A549 treated with AZD9567 at 1 μM for 4 hours (cell line): ENCODE data around the gene UBXN1. TPM values are rescaled to one million over a fixed set of nuclear protein-coding genes. Genes with fewer than 3 reads are reported as not detected.

Experiments
- total RNA-seq: library from RNA; stranded (reverse); fragments of 200-300 nt; extraction: Qiagen RNA extraction; gene quantifications from 5 replicates; pipeline ENCODE4 v1.2.3, GENCODE V29; 2022; ENCODE audit not compliant: insufficient read depth

The UBXN1 gene, protein sequence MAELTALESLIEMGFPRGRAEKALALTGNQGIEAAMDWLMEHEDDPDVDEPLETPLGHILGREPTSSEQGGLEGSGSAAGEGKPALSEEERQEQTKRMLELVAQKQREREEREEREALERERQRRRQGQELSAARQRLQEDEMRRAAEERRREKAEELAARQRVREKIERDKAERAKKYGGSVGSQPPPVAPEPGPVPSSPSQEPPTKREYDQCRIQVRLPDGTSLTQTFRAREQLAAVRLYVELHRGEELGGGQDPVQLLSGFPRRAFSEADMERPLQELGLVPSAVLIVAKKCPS
- total RNA-seq, result 86.8 to 127 TPM (median 119 TPM) in 5 replicates

GRCh38 chr11:62678770-62679696, at the start of gene UBXN1:
Gene UBXN1, minus strand, starts transcription at chr11:62679073. Its CDS starts 150 bp downstream, at chr11:62678923.

GRCh38 chr11:62728171-62728988, 49.5 kb upstream of the UBXN1 start, which contains the start of gene TTC9C:
Gene TTC9C, plus strand, starts transcription at chr11:62728486. Its CDS starts 363 bp downstream, at chr11:62728849.

GRCh38 chr11:62727165-62727871, 48.4 kb upstream of the UBXN1 start, which contains the start of gene HNRNPUL2:
Gene HNRNPUL2, minus strand, starts transcription at chr11:62727457. Its CDS starts 301 bp downstream, at chr11:62727156.

DNA sequence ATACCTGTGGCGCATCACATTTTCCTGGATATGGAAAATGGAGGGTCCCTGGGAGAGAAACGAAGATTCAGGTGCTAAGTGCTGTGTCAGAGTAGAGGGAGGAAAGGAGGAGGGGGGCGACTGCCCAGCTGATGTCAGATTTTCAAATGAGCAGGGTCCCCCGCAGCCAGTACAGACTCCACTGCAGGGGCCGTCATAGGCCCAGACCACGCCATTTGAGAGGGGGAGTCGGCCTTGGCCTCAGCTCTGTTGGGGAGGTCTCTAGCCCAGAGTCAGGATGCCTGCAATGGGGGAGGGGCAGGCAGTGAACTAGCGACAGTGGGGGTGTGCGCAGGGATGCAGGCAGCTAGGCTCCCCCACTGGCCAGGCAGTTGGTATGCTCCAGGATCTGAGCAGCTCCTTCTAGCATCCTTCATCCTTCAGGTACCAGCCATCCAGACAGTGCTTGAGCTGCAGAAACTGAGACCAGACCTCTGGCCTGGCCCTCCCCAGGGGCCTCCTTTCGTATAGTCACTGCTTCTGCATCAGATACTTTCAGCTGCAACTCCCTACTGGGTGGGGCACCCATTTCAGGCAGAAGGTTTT, 28.5 kb upstream of the UBXN1 start, which contains the start of the genes BSCL2 and GNG3:
Gene BSCL2 (minus strand): TSS at position 148 of the 585 bp plus-strand sequence. CDS start 229 bp downstream, outside the sequence.
Gene GNG3 (plus strand): TSS at position 400 of the 585 bp plus-strand sequence. CDS start 620 bp downstream, outside the sequence.

DNA sequence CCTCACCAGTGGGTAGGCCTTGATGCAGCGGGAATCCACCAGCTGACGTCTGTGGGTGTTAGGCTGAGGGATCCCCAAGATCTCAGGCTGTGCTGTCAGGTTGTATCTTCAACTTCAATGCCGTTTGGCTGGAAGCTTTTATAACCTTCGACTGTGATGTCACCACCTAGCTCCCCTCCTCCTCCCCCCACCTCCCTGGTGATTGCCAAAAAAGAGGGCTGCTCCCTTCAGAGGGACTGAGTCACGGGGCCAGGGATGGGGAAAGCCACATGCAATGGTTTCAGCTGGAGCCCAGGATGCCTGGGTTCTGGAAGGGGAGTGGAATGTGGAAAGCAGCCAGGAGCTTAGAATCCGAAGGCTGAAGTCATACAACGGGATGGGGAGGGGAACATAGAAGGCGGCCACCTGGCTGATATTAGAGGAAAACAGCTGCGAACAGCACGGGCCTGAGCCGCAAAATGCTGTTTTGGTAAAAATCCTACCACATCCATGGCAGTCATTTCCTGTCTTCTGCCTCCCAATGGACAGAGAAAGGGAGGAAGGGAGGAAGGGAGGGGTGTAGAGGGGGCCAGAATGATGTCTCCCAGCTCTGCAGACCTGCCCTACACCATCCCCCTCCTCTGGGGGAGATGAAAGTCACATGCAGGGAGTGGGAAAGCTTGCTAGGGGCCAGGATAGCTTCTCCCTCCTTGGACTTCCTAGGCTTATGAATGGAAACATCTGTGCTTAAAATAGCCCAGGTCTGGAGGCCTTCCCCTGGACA, 10.7 kb upstream of the UBXN1 start, which contains the start of gene LRRN4CL:
Gene LRRN4CL (minus strand): TSS at position 110 of the 763 bp plus-strand sequence. CDS start 1,022 bp downstream, outside the sequence.

GRCh38 chr11:62671608-62672389, 7.1 kb downstream of the UBXN1 start, which contains the start of the genes LBHD1 and UQCC3:
Gene LBHD1, minus strand, starts transcription at chr11:62672267. Its CDS starts 2,236 bp downstream, at chr11:62670031.
Gene UQCC3, plus strand, starts transcription at chr11:62671673. Its CDS starts 73 bp downstream, at chr11:62671746.

DNA sequence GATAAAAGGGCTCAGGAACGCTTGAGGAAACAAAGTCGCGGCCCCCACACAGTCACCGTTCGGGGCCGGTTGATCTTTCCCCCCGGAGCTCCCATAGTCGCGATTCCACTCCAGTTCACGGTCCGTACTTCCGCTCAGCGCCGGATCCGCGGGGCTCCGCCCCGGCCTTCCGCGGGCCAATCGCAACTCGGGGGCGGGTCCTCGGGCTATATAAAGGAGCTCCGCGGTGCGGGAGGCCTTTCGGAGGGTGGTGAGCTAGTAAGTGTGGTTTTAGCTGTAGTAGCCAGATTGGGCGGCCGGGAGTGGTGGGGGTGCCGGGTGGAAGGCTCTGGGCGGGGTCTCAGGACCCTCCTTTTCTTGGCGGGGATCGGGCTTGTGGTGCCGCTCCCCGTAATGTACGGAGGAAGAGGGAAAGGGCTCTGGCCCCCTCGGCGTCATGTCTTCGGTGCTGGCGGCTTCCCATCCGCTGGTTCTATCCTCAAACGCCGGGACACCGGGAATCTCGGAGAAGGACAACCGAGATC, 13.7 kb downstream of the UBXN1 start, which contains the start of the genes C11orf98 and CSKMT:
Gene C11orf98 (minus strand): TSS at position 136 of the 524 bp plus-strand sequence. CDS start 41 bp downstream, at position 95.
Gene CSKMT (plus strand): TSS at position 238 of the 524 bp plus-strand sequence. CDS start 568 bp downstream, outside the sequence.

GRCh38 chr11:62645946-62646824, 32.7 kb downstream of the UBXN1 start, which contains the start of gene GANAB:
Gene GANAB, minus strand, starts transcription at chr11:62646613. Its CDS starts 14 bp downstream, at chr11:62646599.

Other genes with a start within 250 kb of the UBXN1 start
- 302 to 368 TPM (median 355 TPM) in 5 replicates for gene AHNAK, start 132.3 kb downstream of the UBXN1 start, total RNA-seq
- gene EEF1G, start 105.2 kb downstream of the UBXN1 start, total RNA-seq, result 1,906 to 2,030 TPM (median 1,958 TPM) in 5 replicates
- 11.0 to 17.1 TPM (median 16.1 TPM) in 5 replicates for gene TUT1, start 87.5 kb downstream of the UBXN1 start, total RNA-seq
- gene MTA2, start 77.2 kb downstream of the UBXN1 start, total RNA-seq, result 78.1 to 84.0 TPM (median 82.0 TPM) in 5 replicates
- gene EML3, start 66.3 kb downstream of the UBXN1 start, total RNA-seq, result 19.0 to 24.5 TPM (median 22.2 TPM) in 5 replicates
- 1.6 to 4.0 TPM (median 3.3 TPM) in 5 replicates for gene ROM1, start 65.8 kb downstream of the UBXN1 start, total RNA-seq
- 31.5 to 62.5 TPM (median 57.4 TPM) in 5 replicates for gene B3GAT3, start 57.1 kb downstream of the UBXN1 start, total RNA-seq
- 235 to 274 TPM (median 257 TPM) in 5 replicates for gene GANAB, start 32.5 kb downstream of the UBXN1 start, total RNA-seq
- gene INTS5, start 25.8 kb downstream of the UBXN1 start, total RNA-seq, result 23.9 to 26.5 TPM (median 25.3 TPM) in 5 replicates
- gene C11orf98, start 13.9 kb downstream of the UBXN1 start, total RNA-seq, result 105 to 143 TPM (median 136 TPM) in 5 replicates
- gene CSKMT, start 13.8 kb downstream of the UBXN1 start, total RNA-seq, result 13.6 to 21.8 TPM (median 18.4 TPM) in 5 replicates
- gene UQCC3, start 7.4 kb downstream of the UBXN1 start, total RNA-seq, result 19.0 to 37.4 TPM (median 35.6 TPM) in 5 replicates
- gene LBHD1, start 6.8 kb downstream of the UBXN1 start, total RNA-seq, result 2.6 to 5.1 TPM (median 4.1 TPM) in 5 replicates
- gene LRRN4CL, start 10.5 kb upstream of the UBXN1 start, total RNA-seq, result 0.06 to 0.13 TPM (median 0.10 TPM) in 4 of 5 replicates, not detected in the other
- gene BSCL2, start 28.4 kb upstream of the UBXN1 start, total RNA-seq, result 42.8 to 90.9 TPM (median 77.6 TPM) in 5 replicates
- 0.09 TPM in 1 of 5 replicates, not detected in the others for gene GNG3, start 28.6 kb upstream of the UBXN1 start, total RNA-seq
- gene HNRNPUL2, start 48.4 kb upstream of the UBXN1 start, total RNA-seq, result 37.9 to 42.5 TPM (median 40.9 TPM) in 5 replicates
- 30.4 to 50.8 TPM (median 32.7 TPM) in 5 replicates for gene TTC9C, start 49.4 kb upstream of the UBXN1 start, total RNA-seq
- 1.0 to 2.9 TPM (median 1.3 TPM) in 5 replicates for gene ZBTB3, start 75.1 kb upstream of the UBXN1 start, total RNA-seq
- gene POLR2G, start 82.5 kb upstream of the UBXN1 start, total RNA-seq, result 165 to 192 TPM (median 183 TPM) in 5 replicates
- 14.2 to 15.2 TPM (median 14.7 TPM) in 5 replicates for gene TAF6L, start 92.3 kb upstream of the UBXN1 start, total RNA-seq
- 66.2 to 95.9 TPM (median 86.1 TPM) in 5 replicates for gene TMEM179B, start 108.3 kb upstream of the UBXN1 start, total RNA-seq
- 20.3 to 33.0 TPM (median 29.3 TPM) in 5 replicates for gene TMEM223, start 112.9 kb upstream of the UBXN1 start, total RNA-seq
- gene NXF1, start 126.4 kb upstream of the UBXN1 start, total RNA-seq, result 59.2 to 67.6 TPM (median 64.3 TPM) in 5 replicates
- 18.0 to 29.8 TPM (median 27.4 TPM) in 5 replicates for gene STX5, start 153.0 kb upstream of the UBXN1 start, total RNA-seq
- gene TEX54, start 153.8 kb upstream of the UBXN1 start, total RNA-seq, result not detected in 5 replicates
- gene WDR74, start 160.5 kb upstream of the UBXN1 start, total RNA-seq, result 56.0 to 86.0 TPM (median 83.4 TPM) in 5 replicates
- 779 to 1,086 TPM (median 990 TPM) in 5 replicates for gene SLC3A2, start 201.8 kb upstream of the UBXN1 start, total RNA-seq
- gene CHRM1, start 242.3 kb upstream of the UBXN1 start, total RNA-seq, result 0.03 to 0.06 TPM (median 0.03 TPM) in 3 of 5 replicates, not detected in the others